Right lung (tissue), 10 donors: Measurements from ENCODE around the gene COG5. TPM values are rescaled to one million over a fixed set of nuclear protein-coding genes. Genes with fewer than 3 reads are reported as not detected.
A peak's percentile ranks its signal among the peaks of the same experiment; 100 is the strongest.

Experiments
- DNase-seq, 2 donors: peaks; one replicate each; pipeline ENCODE4 v3.0.0-alpha.2; 2013
- long read RNA-seq, 8 donors: transcript quantifications; one replicate each; lab custom pipeline, GENCODE V29; 2026
- polyA plus RNA-seq, 5 donors: library from polyadenylated mRNA; unstranded; fragments of 120-200 nt; gene quantifications; one replicate each; pipeline versions ENCODE4 v1.2.1 to v1.2.3, GENCODE V29; 2013; ENCODE audit warnings: inconsistent platforms in 1 of 5, low replicate concordance in 1 of 5; ENCODE audit not compliant: insufficient read length in 5 of 5, insufficient read depth in 1 of 5

The COG5 gene
- polyA plus RNA-seq = 10 to 100 TPM; 24.7 to 35.3 (median 32.1) TPM
- long read RNA-seq, donor 1, full-length matches to known transcripts = 8 of 76 reads
- long read RNA-seq, donor 1, partial matches to known transcripts = 44 of 76 reads
- long read RNA-seq, donor 1, other reads (novel, unspliced or antisense) = 24 of 76 reads
- long read RNA-seq, donor 2, full-length matches to known transcripts = 6 of 6 reads
- long read RNA-seq, donor 2, partial matches to known transcripts = 0 of 6 reads
- long read RNA-seq, donor 2, other reads (novel, unspliced or antisense) = 0 of 6 reads
- long read RNA-seq, donor 3, full-length matches to known transcripts = 3 of 3 reads
- long read RNA-seq, donor 3, partial matches to known transcripts = 0 of 3 reads
- long read RNA-seq, donor 3, other reads (novel, unspliced or antisense) = 0 of 3 reads
- long read RNA-seq, donor 4, full-length matches to known transcripts = 2 of 40 reads
- long read RNA-seq, donor 4, partial matches to known transcripts = 29 of 40 reads
- long read RNA-seq, donor 4, other reads (novel, unspliced or antisense) = 9 of 40 reads
- long read RNA-seq, donor 5, full-length matches to known transcripts = 3 of 165 reads
- long read RNA-seq, donor 5, partial matches to known transcripts = 155 of 165 reads
- long read RNA-seq, donor 5, other reads (novel, unspliced or antisense) = 7 of 165 reads
- long read RNA-seq, donor 6, full-length matches to known transcripts = 9 of 16 reads
- long read RNA-seq, donor 6, partial matches to known transcripts = 7 of 16 reads
- long read RNA-seq, donor 6, other reads (novel, unspliced or antisense) = 0 of 16 reads
- long read RNA-seq, donor 7, full-length matches to known transcripts = 12 of 191 reads
- long read RNA-seq, donor 7, partial matches to known transcripts = 117 of 191 reads
- long read RNA-seq, donor 7, other reads (novel, unspliced or antisense) = 62 of 191 reads
- long read RNA-seq, donor 8, full-length matches to known transcripts = 4 of 4 reads
- long read RNA-seq, donor 8, partial matches to known transcripts = 0 of 4 reads
- long read RNA-seq, donor 8, other reads (novel, unspliced or antisense) = 0 of 4 reads

GRCh38 chr7:107563775-107564552 lies at the start of gene COG5, which contains the start of gene DUS4L:
TSS of gene COG5 (minus strand) at chr7:107563920. CDS start at chr7:107563896, 24 bp downstream.
TSS of gene DUS4L (plus strand) at chr7:107563971. CDS start at chr7:107567071, 3,100 bp downstream.
- peak; percentile 86 to 88 for DNase-seq

- DNase-seq = no peak
Observed at GRCh38 chr7:107613439-107613838, 49.7 kb upstream of the COG5 start.

GRCh38 chr7:107610323-107610722 lies 46.6 kb upstream of the COG5 start:
- peak; percentile 56 to 64 for DNase-seq

GRCh38 chr7:107609811-107610261 lies 46.1 kb upstream of the COG5 start:
- peak; percentile 32 to 42 for DNase-seq

- no peak for DNase-seq
Observed at GRCh38 chr7:107606303-107606702, 42.6 kb upstream of the COG5 start.

GRCh38 chr7:107605218-107605815 lies 41.6 kb upstream of the COG5 start:
- DNase-seq = no peak

GRCh38 chr7:107600816-107601215 lies 37.1 kb upstream of the COG5 start:
- no peak for DNase-seq

GRCh38 chr7:107599262-107599661 lies 35.5 kb upstream of the COG5 start:
- DNase-seq = no peak

GRCh38 chr7:107597953-107598352 lies 34.2 kb upstream of the COG5 start:
- DNase-seq = no peak

- no peak for DNase-seq
Observed at GRCh38 chr7:107597582-107597916, 33.8 kb upstream of the COG5 start.

GRCh38 chr7:107596881-107597581 lies 33.3 kb upstream of the COG5 start:
- no peak for DNase-seq

- DNase-seq = no peak
Observed at GRCh38 chr7:107594961-107595737, 31.4 kb upstream of the COG5 start.

- DNase-seq = no peak
Observed at GRCh38 chr7:107593025-107593410, 29.3 kb upstream of the COG5 start.

- no peak for DNase-seq
Observed at GRCh38 chr7:107592361-107593024, 28.8 kb upstream of the COG5 start.

- DNase-seq = no peak
Observed at GRCh38 chr7:107591421-107591820, 27.7 kb upstream of the COG5 start.

GRCh38 chr7:107588529-107589130 lies 24.9 kb upstream of the COG5 start:
- DNase-seq = no peak

GRCh38 chr7:107584716-107585115 lies 21.0 kb upstream of the COG5 start:
- no peak for DNase-seq

GRCh38 chr7:107582875-107583274 lies 19.2 kb upstream of the COG5 start:
- DNase-seq = no peak
